Body of pancreas (tissue), 4 donors: ENCODE data around the gene OR2D2. TPM values are rescaled to one million over a fixed set of nuclear protein-coding genes. Genes with fewer than 3 reads are reported as not detected.

Source experiments
- ATAC-seq: fragments of 150-250 bp; one replicate; pipeline ENCODE4 v1.9.1; 2016
- DNase-seq, 4 donors: peaks; one replicate each; pipeline ENCODE4 v3.0.0-alpha.2; 2019
- H3K27ac ChIP-seq, 4 donors: fragments of 200-600 bp; sonication (generic); 1 replicate in 3 of 4; 2 replicates in 1 of 4; pipeline versions ENCODE4 v1.5.1 to v1.6.1; 2016 to 2019; ENCODE audit warnings: mild to moderate bottlenecking in 1 of 4, mixed read lengths in 1 of 4, moderate library complexity in 1 of 4
- H3K27me3 ChIP-seq, 2 donors: fragments of 200-600 bp; sonication (generic); one replicate each; pipeline ENCODE4 v1.6.0; 2016; ENCODE audit warnings: mild to moderate bottlenecking in 1 of 2
- H3K36me3 ChIP-seq, 2 donors: fragments of 200-600 bp; sonication (generic); replicated peaks in 1 of 2; 2 replicates each; pipeline ENCODE4 v1.5.1; 2016; ENCODE audit warnings: low read depth in 2 of 2; ENCODE audit not compliant: insufficient read depth in 1 of 2
- H3K4me1 ChIP-seq: fragments of 200-600 bp; sonication (generic); one replicate; pipeline ENCODE4 v1.6.0; 2016
- H3K4me3 ChIP-seq, 2 donors: fragments of 200-600 bp; sonication (generic); 1 replicate in 1 of 2; 2 replicates in 1 of 2; pipeline ENCODE4 v1.5.1; 2016 to 2019
- H3K9me3 ChIP-seq, 3 donors: fragments of 200-600 bp; sonication (generic); 1 replicate in 2 of 3; 2 replicates in 1 of 3; pipeline ENCODE4 v1.5.1; 2016
- POLR2A ChIP-seq, 3 donors: fragments of 450-650 bp; IDR thresholded peaks; one replicate each; pipeline ENCODE4 v1.6.1; 2016; ENCODE audit warnings: antibody characterized with exemption in 3 of 3, mild to moderate bottlenecking in 2 of 3
- WGBS, 2 donors: methylation state at CpG; one replicate each; pipeline ENCODE4 v1.1.5; 2017; 5-methylcytosine and 5-hydroxymethylcytosine counted together
- intact Hi-C: fragments of 100-400 bp; cut with DNase I; formaldehyde crosslinking; loops from one replicate; pipeline ENCODE4 v1.15.1; 2023
- total RNA-seq, 2 donors: library from RNA; depleted of rRNA; stranded (reverse); fragments of >200 nt; gene quantifications; one replicate each; pipeline ENCODE4 v1.1.0, GENCODE V29; 2016
- TF ChIP-seq, protein P1 (sequence below), 7 experiments: fragments of 450-650 bp in 4 of 7; fragments of 200-600 bp in 3 of 7; sonication (generic) in 3 of 7; IDR thresholded peaks; one replicate each; pipeline ENCODE4 v1.5.1; 2016 to 2019; ENCODE audit warnings: antibody characterized with exemption in 7 of 7

OR2D2 gene
- total RNA-seq, 2 donors from 2014 or later = 0.78 TPM; not detected in 1

DNA sequence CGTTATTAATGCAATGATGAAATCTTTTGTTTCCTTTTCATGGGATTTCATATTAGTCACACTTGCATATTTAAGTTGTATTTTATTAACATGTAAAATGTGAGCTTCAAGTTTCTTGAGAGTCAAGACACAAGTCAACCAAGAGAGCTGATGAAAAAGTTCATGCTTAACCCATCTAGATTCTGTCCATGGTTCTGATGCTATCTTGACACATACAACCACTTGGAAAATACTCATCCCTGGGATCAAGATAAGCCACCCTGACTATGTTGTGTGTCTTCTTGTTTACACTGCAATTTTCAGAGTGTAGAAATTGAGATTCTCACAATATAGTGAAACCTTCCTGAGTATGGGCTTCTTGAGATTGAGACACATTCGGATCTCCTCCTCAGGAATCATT is 16.5 kb downstream of the OR2D2 start:
- DNase-seq = no peak
- H3K27me3 ChIP-seq = no peaks in the 10 kb centered on the region
- 62 to 70% methylated on average over 2 of the region's 2 CpGs for whole genome bisulfite sequencing, 2 donors
- intact Hi-C loops = no loop called here
- H3K4me1 ChIP-seq = no peaks in the 10 kb centered on the region
- no peaks in the 10 kb centered on the region for H3K36me3 ChIP-seq
- H3K4me3 ChIP-seq = no peak overlapping the region
- ATAC-seq = no peak
- TF ChIP-seq POLR2A (IDR thresholded peaks at IDR 0.05) = no peak
- TF ChIP-seq, protein P1, sequence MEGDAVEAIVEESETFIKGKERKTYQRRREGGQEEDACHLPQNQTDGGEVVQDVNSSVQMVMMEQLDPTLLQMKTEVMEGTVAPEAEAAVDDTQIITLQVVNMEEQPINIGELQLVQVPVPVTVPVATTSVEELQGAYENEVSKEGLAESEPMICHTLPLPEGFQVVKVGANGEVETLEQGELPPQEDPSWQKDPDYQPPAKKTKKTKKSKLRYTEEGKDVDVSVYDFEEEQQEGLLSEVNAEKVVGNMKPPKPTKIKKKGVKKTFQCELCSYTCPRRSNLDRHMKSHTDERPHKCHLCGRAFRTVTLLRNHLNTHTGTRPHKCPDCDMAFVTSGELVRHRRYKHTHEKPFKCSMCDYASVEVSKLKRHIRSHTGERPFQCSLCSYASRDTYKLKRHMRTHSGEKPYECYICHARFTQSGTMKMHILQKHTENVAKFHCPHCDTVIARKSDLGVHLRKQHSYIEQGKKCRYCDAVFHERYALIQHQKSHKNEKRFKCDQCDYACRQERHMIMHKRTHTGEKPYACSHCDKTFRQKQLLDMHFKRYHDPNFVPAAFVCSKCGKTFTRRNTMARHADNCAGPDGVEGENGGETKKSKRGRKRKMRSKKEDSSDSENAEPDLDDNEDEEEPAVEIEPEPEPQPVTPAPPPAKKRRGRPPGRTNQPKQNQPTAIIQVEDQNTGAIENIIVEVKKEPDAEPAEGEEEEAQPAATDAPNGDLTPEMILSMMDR (IDR thresholded peaks at IDR 0.05) = no peak
- no peaks in the 10 kb centered on the region for H3K9me3 ChIP-seq
- no peak overlapping the region for H3K27ac ChIP-seq

DNA sequence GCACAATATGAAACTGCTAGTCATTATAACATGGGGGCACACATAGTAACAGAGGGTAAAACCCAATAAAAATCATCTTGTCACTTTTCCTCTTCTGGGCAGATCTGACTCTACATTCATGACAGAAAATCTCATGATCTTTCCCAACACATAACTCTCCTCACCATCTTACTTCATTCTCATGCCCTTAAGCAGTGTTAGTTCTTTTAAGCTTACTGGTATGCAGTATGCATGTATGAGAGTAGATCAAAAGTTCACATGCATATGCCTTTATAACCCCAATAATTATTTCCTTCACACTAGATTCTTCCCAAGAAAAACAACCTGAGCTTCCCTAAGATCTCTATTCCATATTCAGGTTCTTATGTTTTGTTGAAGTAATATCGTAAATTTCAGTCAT is 21.0 kb downstream of the OR2D2 start:
- no peak overlapping the region for H3K4me3 ChIP-seq
- intact Hi-C loops = no loop called here
- DNase-seq (no peak), ATAC-seq (no peak)
- WGBS, 2 donors = 75 to 78% methylated on average over 1 of the region's 1 CpG
- H3K4me1 ChIP-seq = no peaks in the 10 kb centered on the region
- no peaks in the 10 kb centered on the region for H3K27me3 ChIP-seq
- no peaks in the 10 kb centered on the region for H3K9me3 ChIP-seq
- TF ChIP-seq, protein P1 (IDR thresholded peaks at IDR 0.05) = no peak
- no peak for TF ChIP-seq POLR2A (IDR thresholded peaks at IDR 0.05)
- H3K36me3 ChIP-seq = no peaks in the 10 kb centered on the region
- no peak overlapping the region for H3K27ac ChIP-seq

DNA sequence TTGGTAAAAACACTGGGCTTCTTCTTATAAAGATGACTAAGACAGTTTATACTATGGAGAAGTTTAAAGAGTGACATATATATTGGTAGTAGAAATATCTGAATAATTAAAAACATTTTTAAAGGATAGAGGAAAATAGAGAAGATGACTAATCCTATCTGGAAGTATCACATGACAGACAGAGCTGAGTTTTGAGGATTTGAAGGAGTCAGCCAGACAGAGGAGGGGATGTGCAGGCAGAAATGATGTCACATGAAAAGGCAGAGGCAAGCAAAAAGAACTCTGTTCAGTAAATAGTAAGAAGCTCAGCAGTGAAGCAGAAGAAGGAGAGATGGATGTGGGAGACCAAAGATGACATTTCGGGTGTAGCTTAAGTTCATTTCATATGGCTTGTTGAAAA is 27.9 kb downstream of the OR2D2 start:
- 83 to 95% methylated on average over 1 of the region's 1 CpG for WGBS, 2 donors
- DNase-seq (no peak), ATAC-seq (no peak)
- no peaks in the 10 kb centered on the region for H3K9me3 ChIP-seq
- no peaks in the 10 kb centered on the region for H3K27me3 ChIP-seq
- intact Hi-C loops = no loop called here
- no peak overlapping the region for H3K4me3 ChIP-seq
- H3K36me3 ChIP-seq = no peaks in the 10 kb centered on the region
- no peak overlapping the region for H3K27ac ChIP-seq
- TF ChIP-seq, protein P1 (IDR thresholded peaks at IDR 0.05) = no peak
- no peak for TF ChIP-seq POLR2A (IDR thresholded peaks at IDR 0.05)
- H3K4me1 ChIP-seq = no peaks in the 10 kb centered on the region

DNA sequence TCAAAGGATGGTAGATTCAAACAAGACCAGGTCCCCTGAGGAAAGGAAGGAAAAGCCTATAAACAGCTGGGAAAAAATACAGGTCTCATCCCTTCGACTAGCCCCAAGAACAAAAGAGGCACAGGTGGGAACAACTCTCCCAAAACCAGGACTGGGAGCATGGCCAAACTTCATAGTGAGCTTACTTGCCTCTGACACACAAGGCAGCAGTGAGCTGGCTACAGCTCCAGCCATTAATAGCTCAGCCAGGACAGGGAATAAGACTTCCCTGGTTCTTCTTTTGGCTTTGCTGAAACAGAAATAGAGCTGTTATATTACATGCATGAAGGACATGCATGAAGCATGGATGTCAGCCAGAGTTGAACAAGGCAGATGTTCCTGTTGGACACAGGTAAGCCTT is 29.3 kb downstream of the OR2D2 start, which contains the start of gene OR10A2:
Gene OR10A2, plus strand, starts transcription at position 97 of the 400 bp plus-strand sequence. CDS start 6,698 bp downstream, outside the sequence.
- TF ChIP-seq, protein P1 (IDR thresholded peaks at IDR 0.05) = no peak
- no peak for TF ChIP-seq POLR2A (IDR thresholded peaks at IDR 0.05)

DNA sequence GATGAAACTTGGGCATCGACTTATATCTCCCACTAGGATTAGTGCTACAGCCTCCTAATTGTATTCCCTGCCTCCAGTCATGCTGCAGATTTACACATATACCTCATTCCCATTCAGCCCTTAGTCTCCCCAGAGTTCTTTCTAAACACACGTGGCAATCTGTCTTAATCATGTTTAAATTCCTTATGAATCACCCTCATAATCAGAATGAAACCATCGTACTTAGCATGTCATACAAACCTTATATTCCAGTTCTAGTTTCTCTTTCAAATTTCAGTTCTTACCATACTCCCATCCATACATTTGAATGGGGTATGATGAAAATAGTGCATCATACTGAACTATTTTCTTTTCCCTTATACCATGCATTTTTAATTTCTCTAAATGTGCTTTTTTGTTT is 35.4 kb downstream of the OR2D2 start:
- Histone ChIP-seq H3K9me3 (no peaks in the 10 kb centered on the region), H3K27me3 (no peaks in the 10 kb centered on the region), H3K36me3 (no peaks in the 10 kb centered on the region), H3K4me3 (no peak overlapping the region), H3K4me1 (no peaks in the 10 kb centered on the region), H3K27ac (no peak overlapping the region)
- 63 to 68% methylated on average over 3 of the region's 3 CpGs for WGBS, 2 donors
- DNase-seq (no peak), ATAC-seq (no peak)
- intact Hi-C loops = no loop called here
- TF ChIP-seq, protein P1 (IDR thresholded peaks at IDR 0.05) = no peak
- TF ChIP-seq POLR2A (IDR thresholded peaks at IDR 0.05) = no peak

More for the DNA sequence above, 29.3 kb downstream of the OR2D2 start, which contains the start of gene OR10A2:
- intact Hi-C loops = no loop called here
- H3K4me1 ChIP-seq = no peaks in the 10 kb centered on the region
- ATAC-seq = no peak
- no peak within 1 kb of the TSS for H3K27ac ChIP-seq
- WGBS, 2 donors = 41 to 56% methylated on average over 1 of the region's 1 CpG
- no peak within 1 kb of the TSS for H3K4me3 ChIP-seq
- no peaks in the 10 kb centered on the region for H3K27me3 ChIP-seq
- no peaks in the 10 kb centered on the region for H3K36me3 ChIP-seq
- no peaks in the 10 kb centered on the region for H3K9me3 ChIP-seq
- DNase-seq = no peak
